Activated CD8-positive, alpha-beta memory T cell treated with anti-CD3 and anti-CD28 coated beads, Interleukin-2, amount 50 U/mL, for 24 hours (primary cell): ENCODE results near the gene KCNQ5.

Experiments
- DNase-seq: peaks from one replicate; pipeline ENCODE4 v3.0.0-alpha.2; 2020; ENCODE audit errors: extremely low read depth

KCNQ5 gene

DNA sequence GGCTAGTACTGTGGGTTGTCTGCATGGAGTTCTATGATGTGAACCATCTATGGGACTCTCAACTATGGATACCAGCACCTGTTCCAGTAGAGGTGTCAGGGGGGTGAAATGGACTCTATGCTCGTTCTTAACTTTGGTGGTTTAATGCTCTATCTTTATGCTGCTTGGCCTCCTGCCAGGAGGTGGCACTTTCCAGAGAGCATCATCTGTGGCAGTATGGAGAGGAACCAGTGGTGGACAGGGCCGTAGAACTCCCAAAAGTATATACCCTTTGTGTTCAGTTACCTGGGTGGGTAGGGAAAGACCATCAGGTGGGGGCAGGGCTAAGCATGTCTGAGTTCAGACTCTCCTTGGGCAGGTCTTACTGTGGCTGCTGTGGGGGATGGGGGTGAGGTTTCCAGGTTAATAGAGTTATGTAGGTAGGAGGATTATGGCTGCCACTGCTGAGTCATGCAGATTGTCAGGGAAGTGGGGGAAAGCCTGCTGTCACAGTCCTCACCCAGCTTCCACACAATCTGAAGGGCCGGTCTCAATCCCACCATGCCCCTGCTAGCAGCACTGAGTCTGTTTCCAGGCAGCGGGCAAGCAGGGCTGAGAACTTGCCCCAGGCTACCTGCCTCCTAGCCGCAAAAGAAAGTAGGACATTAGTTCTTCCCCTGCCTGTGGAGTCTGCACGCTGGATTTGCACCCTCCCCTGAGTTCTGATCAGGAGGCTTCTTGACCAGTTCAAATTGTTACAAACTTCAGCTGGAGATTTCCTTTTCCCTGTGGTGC lies 284.0 kb downstream of the KCNQ5 start:
- no peak for DNase-seq

DNA sequence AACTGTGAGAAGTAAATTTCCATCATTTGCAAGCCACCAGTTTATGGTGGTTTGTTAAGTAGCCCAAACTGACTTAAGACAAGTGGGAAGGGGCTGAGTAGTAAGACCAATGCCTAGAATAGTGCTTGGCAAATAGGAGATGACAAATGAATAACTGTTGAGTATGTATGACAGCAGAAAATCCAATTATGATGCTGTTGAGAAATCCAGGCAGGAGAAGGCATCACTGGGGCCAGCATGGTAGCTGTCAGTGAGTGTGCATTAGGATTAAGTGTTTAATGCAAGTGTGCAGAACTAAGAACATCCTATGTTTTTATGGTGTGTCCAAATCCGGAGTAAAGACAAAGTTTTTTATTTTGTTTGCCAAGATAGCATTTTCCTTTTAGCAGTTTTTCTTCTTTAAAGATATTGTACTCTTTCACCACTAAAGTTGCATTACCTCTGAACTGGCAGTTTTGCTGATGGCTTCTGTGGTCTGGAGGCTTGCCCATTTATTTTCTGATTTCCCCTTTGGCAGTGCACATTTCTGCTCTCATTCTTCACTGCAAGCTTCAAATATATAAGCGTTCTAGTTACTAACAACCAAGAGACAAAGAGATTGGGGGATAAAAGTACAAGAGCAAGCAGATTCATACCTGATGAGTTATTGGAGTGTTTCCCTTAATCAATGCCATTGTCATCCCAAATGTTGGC lies 289.7 kb downstream of the KCNQ5 start:
- no peak for DNase-seq

DNA sequence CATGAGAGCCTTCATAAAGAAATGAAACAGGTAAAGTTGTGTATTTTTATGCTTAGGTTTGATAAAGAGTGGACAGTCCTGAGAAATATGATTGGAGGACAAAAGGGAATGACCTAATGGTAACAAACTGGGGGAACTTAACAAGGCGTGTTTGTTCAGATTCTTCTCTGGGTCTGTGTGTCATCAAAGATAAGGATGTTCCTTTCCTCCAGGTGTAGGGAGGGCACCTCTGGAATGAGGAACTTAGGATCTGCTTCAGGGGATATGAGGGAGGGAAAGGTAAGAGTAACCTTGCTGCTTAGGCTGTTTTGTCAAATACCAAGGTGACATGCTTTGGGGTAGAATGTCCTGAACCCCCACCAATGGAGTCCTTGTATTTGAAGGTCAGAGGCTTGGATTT lies 291.9 kb downstream of the KCNQ5 start:
- DNase-seq, result no peak

DNA sequence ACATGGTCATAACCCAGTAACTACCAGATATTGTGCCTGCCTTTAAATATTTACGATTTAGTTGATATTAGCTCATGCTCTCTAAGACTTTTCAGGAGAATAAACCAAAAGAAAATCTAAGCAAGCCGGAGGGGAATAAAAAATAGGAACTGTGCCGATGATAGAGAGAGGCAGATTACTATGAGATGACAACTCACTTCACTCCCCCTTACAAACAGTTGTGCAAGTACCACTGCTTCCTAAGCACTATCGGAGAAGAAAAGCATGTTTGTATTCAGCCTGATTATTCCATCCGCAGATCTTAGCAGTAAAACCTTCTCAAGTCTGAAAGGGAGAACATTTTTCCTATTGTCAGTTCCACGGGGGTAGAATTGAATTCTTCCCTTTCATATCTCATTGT lies 294.4 kb downstream of the KCNQ5 start:
- no peak for DNase-seq

- no peak for DNase-seq
These were observed 295.0 kb downstream of the KCNQ5 start for GRCh38 chr6:72916906-72917305.

- DNase-seq, result no peak
These were observed 300.5 kb downstream of the KCNQ5 start for GRCh38 chr6:72922401-72922800.

DNA sequence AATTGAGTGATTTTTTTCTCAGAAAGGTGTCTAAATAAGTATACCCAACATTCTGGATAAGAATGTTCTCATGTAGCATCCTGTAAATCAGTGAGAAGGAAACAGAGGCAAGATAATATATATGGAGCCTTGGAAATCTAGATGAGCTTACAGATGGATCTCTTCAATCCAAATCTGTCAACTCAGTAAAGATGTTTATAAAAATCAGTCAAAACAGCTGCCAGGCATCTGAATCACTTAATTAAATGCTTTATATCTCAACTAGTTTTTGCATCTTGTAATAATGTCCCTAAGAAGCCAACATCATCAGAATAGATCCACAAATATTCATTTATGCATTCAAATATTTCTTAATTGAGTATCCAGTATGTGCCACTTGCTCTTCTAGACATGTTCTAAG lies 303.3 kb downstream of the KCNQ5 start:
- no peak for DNase-seq

DNA sequence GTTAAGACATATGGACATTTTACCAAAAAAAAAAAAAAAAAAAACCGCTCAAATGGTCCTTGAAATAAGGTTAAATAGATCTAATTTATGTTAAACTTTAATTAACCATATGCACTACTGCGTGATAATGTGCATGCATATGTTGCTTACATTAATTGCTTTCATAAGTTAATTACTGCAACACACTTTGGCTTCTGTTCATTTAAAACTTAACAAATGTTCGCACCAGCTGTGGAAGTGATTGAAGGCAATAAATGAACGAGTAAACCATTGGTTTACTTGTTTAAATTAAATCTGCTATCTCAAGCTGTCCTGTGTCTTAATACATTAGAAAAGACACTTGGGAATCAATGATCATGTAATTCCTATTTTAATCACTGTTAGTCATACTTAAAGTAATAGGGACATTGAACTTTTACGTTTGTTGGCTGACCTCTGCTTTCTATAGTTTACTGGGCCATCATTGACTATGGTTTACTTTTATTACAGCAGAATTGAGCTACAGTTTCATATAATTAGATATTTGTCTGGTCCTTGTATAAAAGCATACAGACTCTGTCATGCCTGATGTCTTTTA lies 308.8 kb downstream of the KCNQ5 start:
- DNase-seq, result no peak

DNA sequence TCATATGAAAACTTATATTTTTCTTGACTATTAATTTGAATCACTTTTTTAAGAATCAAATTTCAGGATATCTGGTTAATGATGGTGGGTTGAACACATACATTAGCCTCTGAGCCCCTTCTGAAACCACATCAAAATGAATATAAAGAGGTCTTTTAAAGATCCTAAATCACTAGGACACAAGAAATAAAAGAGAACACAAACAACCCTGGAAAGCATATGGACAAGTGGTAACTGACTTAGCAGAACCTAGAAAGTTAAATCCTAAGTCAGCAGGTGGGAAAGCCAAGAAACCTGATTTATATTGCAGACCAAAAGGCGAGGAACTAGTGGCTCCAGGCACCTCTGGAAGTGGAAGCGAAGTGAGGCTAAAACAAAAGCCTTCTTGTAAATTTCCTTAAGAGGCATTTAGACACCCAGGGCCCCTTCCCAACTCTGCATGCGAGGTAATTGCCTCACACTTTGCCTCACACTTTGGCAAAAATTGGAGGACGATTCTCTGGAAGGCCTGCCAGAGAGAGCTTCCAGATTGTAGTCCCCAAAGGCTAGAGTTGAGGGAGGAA lies 309.5 kb downstream of the KCNQ5 start:
- no peak for DNase-seq

DNA sequence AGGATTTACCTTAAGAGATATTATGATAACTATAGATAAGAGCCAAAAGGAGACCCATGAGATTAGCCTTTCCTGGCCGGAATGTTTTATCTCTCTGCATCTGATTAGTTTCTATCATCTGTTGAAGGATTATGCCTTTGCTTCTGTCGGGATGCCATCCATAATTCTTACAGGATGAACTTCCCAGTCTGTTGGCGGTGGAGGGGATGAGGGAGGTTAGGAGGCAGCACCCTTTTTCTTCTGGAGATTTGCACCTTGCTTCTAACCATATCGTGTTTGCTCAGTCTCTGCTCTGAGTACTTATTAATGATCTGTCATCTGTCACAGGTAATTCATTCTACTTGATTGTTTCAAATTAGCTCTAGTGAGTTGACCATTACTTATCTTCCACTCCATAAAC lies 311.4 kb downstream of the KCNQ5 start:
- DNase-seq, result no peak

DNA sequence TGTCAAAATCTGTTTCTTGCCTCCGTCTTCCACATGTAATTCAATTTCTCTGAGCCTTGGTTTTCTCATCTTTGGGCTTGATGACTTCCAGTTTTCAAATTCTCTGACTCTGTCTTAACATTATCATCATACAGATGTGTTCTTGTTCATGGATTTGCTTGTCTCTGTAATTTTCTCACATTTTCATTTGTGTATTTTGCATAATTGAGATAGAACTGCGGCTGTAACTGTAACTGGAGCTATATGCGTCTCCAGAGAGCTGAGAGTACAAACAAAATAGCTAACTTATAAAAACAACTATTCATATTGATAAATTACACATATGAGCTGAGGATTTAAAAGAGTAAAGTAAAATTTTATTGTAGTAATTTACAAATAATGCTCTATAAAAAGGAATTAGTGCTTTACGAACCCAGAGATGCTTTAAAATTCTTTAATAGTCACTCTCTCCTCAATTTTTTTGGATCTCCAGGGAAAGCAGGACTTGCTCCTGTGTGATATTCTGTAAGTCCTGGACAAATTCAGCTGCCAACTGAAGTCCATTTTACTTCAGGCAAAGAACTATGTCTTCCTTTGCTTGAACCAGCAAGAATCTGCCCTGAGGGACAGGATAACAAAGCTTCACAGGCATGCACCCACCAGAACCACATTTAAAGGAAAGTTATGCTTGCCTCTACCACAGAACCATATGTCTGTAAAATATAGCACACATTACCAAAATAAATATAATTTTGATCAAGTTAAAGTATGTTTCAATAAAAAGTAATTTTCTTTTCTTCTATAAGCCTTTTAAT lies 315.1 kb downstream of the KCNQ5 start:
- no peak for DNase-seq

DNA sequence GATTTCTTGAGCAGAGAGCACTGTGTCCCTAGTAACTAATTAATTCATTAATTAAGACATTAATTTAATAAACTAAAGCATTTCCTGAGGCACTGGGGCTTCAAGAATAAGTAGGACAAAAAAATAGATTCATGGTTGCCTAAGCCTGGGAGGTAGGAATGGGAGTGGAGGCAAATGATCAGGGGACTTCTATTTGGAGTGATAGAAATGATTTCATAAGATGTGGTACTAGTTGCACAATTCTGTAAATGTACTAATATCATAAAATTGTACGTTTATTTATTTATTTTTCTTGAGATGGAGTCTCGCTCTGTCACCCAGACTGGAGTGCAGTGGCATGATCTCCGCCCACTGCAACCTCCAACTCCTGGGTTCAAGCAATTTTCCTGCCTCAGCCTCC lies 316.2 kb downstream of the KCNQ5 start:
- DNase-seq, result no peak

DNA sequence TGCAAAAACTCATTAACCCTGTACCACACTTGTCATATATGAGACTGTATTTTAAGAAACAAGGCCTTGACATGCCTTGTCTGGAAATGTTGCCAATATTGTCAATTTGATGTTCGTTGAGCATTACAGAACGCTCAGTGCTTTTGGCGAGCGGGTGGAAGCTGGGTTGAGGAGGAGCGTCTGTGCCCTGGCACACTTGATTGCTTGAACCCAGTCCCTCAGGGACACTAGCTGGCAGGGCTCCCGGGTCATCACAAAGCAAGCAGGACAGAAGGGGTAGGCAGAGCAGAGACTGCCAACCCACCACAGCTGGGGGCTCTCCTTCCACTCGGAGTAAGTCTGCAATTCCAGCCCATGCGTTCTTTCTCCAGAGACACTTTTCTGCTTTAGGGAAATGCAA lies 317.1 kb downstream of the KCNQ5 start:
- no peak for DNase-seq

DNA sequence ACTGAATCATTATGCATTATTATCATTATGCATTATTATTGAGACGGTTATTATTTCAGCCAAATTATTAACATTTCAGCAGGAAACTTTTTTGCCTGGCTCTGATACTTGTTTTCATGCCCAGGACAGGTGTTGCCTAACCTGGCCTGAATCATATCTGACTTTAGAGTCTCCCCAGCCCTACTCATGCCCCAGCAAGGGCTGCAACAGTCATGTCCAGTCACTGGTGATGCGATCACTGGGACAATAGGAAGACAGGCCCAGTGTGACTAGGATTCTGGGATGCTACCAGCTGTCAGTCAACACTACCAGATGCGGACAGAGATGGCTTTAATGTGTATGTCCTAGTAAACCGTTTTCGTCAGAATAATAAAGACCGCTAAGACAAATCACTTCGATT lies 318.4 kb downstream of the KCNQ5 start:
- DNase-seq, result no peak

DNA sequence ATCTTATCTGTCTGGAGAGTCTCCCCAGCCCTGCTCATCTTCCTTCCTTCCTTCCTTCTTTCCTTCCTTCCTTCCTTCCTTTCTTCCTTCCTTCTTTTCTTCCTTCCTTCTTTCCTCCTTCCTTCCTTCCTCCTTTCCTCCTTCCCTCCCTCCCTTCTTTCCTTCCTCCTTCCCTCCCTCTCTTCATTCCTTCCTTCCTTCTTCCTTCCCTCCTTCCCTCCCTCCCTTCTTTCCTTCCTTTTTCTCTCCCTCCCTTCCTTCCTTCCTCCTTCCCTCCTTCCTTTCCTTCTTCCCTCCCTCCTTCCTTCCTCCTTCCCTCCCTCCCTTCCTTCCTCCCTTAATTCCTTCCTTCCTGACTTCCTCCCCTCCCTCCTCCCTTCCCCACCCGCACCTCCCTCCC lies 319.4 kb downstream of the KCNQ5 start:
- DNase-seq, result no peak

- no peak for DNase-seq
These were observed 319.9 kb downstream of the KCNQ5 start for GRCh38 chr6:72941751-72942150.

DNA sequence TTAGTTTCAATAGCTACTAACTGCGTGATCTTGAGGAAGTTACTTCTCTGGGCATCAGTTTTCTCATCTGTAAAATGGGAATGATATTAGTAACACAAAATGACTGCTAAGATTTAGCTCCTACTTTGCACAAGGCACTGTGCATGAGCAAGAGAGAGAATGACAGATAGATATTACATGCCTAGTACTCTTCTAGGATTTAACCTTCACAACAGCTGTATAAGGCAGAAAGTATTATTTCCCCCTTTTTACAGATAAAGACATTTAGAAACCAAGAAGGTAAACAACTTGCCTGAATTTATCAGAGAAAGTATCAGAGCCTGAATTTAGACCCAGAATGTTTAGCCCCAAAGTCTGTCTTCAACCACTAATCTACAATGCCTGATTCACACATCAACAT lies 321.8 kb downstream of the KCNQ5 start:
- DNase-seq, result no peak

DNA sequence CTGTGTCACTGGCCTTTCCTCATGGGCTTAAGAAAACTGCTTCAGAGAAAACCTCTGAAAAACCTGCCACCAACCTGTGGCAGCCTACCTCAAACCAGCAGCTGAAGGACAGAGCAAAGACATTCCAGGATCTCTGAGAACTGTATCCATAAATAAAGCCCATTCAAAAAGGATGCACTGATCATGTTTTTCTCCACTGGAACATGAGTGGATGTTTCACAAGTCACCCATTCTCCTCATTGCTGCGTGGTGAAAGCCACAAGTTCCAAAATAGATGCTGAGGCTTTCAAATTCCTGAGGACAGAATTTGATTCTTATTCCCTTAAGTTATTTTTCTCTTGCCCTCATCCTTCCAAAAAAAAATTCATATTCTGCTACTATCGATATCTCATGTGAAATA lies 322.8 kb downstream of the KCNQ5 start:
- no peak for DNase-seq

- DNase-seq, result no peak
These were observed 324.9 kb downstream of the KCNQ5 start for GRCh38 chr6:72946774-72947173.

DNA sequence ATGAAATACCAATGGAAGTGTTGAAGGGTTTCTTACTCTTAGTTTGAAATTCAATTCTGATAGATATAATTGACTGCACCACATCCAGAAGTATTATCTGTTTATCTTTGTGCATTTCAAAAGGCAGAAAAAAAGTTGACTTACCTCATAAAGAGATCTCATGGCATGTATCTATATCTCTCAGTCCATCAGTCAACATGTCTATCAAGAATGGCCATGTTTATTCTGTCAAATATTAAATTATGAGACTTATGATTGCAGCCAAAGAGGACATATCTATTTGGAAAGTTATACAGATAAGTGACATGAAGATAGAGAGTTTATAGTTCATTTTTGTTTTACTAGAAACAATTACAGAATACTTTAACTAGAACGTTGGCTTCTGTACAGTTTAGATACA lies 325.7 kb downstream of the KCNQ5 start:
- DNase-seq, result no peak

DNA sequence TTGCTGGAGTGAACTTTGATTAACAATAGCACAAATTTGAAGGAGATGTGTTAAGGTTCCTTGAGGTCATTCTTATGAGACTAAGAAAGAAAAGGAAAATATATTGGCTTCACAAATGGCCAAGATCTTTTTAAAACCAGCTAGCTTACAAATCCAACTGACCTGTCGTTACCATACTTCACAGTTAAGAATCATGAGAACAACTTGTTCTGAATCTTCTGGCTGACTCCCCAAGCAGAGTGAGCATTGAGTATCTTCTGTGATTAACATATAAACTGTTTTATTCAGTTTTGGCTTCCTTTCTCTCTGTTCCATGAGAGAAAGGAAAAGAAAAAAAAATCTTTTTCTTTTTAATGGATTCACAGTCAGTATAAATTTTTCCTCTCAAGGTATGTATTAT lies 326.3 kb downstream of the KCNQ5 start:
- DNase-seq, result no peak
